GM19372 (cell line): ENCODE results near the gene FBLN1.
"Not testable (repeated sequence)": the region's sequence is repeated elsewhere in the genome, so short reads cannot be mapped to it uniquely, and the experiment has no call there.

ENCODE experiments used
- ATAC-seq: cut with Tn5 transposase; IDR thresholded peaks from one replicate; pipeline ENCODE4 v1.9.1; 2021; ENCODE audit warnings: mild to moderate bottlenecking, low read depth, moderate library complexity; ENCODE audit not compliant: unreplicated experiment

FBLN1 gene

GRCh38 chr22:45502215-45503049 lies at the start of gene FBLN1:
Gene FBLN1, plus strand, starts transcription at chr22:45502883. Its CDS starts 103 bp downstream, at chr22:45502986.
- no peak for ATAC-seq

GRCh38 chr22:45453764-45454163 lies 48.9 kb upstream of the FBLN1 start:
- no peak for ATAC-seq

- no peak for ATAC-seq
These were observed 48.4 kb upstream of the FBLN1 start for GRCh38 chr22:45454275-45454674.

GRCh38 chr22:45455212-45455611 lies 47.5 kb upstream of the FBLN1 start:
- ATAC-seq, result no peak

GRCh38 chr22:45455621-45456020 lies 47.1 kb upstream of the FBLN1 start:
- ATAC-seq, result no peak

GRCh38 chr22:45456811-45457210 lies 45.9 kb upstream of the FBLN1 start:
- no peak for ATAC-seq

- ATAC-seq, result no peak
These were observed 44.2 kb upstream of the FBLN1 start for GRCh38 chr22:45458532-45458931.

GRCh38 chr22:45459235-45459634 lies 43.4 kb upstream of the FBLN1 start:
- no peak for ATAC-seq

GRCh38 chr22:45460288-45461109 lies 42.2 kb upstream of the FBLN1 start:
- ATAC-seq, result no peak

GRCh38 chr22:45462034-45462655 lies 40.5 kb upstream of the FBLN1 start:
- no peak for ATAC-seq

- ATAC-seq, result not testable (repeated sequence)
These were observed 39.0 kb upstream of the FBLN1 start for GRCh38 chr22:45463691-45464090.

- ATAC-seq, result no peak
These were observed 37.0 kb upstream of the FBLN1 start for GRCh38 chr22:45465633-45466032.

- no peak for ATAC-seq
These were observed 33.8 kb upstream of the FBLN1 start for GRCh38 chr22:45468872-45469271.

- ATAC-seq, result no peak
These were observed 33.2 kb upstream of the FBLN1 start for GRCh38 chr22:45469281-45470073.

GRCh38 chr22:45470871-45471270 lies 31.8 kb upstream of the FBLN1 start:
- ATAC-seq, result no peak

GRCh38 chr22:45472426-45472825 lies 30.3 kb upstream of the FBLN1 start:
- ATAC-seq, result no peak

GRCh38 chr22:45473626-45474237 lies 29.0 kb upstream of the FBLN1 start:
- no peak for ATAC-seq

GRCh38 chr22:45475063-45475747 lies 27.5 kb upstream of the FBLN1 start:
- no peak for ATAC-seq

- ATAC-seq, result no peak
These were observed 26.7 kb upstream of the FBLN1 start for GRCh38 chr22:45475851-45476514.
